ENCODE data around the gene PALM. TPM values are rescaled to one million over a fixed set of nuclear protein-coding genes. Genes with fewer than 3 reads are reported as not detected.

PALM gene
- total and polyA plus RNA-seq, 4 donors, result 16.2 to 45.7 (median 28.1) TPM

DNA sequence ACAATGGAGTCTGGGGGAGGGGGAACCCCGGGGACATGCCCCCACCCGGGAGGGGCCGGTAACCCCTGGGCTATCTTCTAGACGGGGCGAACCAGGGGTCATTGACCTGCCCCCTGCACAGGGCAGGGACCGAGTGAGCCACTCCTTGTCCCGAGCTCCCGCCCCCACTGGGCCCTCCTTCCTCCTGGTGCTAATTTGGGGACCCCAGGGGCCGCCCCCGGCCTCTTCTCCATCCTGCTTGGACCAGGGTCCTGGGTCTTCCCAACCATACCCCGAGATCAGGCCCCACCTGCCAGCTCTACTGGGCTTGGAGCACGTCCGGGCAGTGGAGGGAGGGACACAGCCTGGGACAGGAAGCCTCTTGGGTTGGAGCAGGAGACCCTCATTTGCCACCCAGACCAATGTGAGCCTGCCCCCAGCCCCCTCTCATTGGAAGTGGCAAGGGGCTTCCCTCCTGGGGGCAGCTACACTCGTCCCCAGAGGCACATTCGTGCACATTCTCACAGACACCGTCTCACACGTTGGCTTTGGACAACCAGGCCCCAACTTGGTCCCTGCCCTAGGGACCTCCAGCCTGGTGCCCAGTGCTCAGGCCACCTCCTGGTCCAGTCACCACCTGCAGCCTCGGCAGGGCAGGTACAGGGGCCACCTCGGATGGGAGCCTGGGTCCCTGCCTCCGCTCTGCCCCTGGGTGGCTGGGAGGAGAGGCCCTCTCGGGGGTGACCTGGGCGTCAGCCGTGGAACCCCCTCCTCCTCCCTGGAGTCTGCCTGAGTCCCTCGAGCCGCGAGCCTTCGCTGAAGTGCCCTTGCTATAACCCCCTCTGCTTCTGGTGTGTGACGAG is 38.9 kb downstream of the PALM start:
- Histone ChIP-seq H3K9me3 (ENCODE audit: control insufficient read depth in 4 of 4, insufficient read depth in 3 of 4, low read length in 3 of 4) (peaks cover 0 to 8% (median 0%) of the 10 kb centered on the region in 4 donors), H3K4me1 (ENCODE audit: control insufficient read depth in 5 of 5, insufficient read depth in 5 of 5, low read length in 5 of 5) (peaks cover 0 to 2% (median 0%) of the 10 kb centered on the region in 5 donors), H3K27ac (ENCODE audit: low read depth in 1 of 2, low read length in 1 of 2) (no peak overlapping the region), H3K4me3 (no peak overlapping the region), H3K9ac (ENCODE audit: insufficient read depth in 1 of 2, low read length in 2 of 2) (no peak overlapping the region), H3K36me3 (ENCODE audit: control insufficient read depth in 4 of 4, insufficient read depth in 4 of 4, low read length in 4 of 4) (peaks cover 0 to 15% (median 4%) of the 10 kb centered on the region in 4 donors), H3K27me3 (ENCODE audit: control insufficient read depth in 3 of 3, insufficient read depth in 3 of 3, low read length in 2 of 3) (no peaks in the 10 kb centered on the region)
- no peak for ATAC-seq (ENCODE audit: insufficient read depth, low FRiP score)
- no peak for DNase-seq
- TF ChIP-seq, protein P1, sequence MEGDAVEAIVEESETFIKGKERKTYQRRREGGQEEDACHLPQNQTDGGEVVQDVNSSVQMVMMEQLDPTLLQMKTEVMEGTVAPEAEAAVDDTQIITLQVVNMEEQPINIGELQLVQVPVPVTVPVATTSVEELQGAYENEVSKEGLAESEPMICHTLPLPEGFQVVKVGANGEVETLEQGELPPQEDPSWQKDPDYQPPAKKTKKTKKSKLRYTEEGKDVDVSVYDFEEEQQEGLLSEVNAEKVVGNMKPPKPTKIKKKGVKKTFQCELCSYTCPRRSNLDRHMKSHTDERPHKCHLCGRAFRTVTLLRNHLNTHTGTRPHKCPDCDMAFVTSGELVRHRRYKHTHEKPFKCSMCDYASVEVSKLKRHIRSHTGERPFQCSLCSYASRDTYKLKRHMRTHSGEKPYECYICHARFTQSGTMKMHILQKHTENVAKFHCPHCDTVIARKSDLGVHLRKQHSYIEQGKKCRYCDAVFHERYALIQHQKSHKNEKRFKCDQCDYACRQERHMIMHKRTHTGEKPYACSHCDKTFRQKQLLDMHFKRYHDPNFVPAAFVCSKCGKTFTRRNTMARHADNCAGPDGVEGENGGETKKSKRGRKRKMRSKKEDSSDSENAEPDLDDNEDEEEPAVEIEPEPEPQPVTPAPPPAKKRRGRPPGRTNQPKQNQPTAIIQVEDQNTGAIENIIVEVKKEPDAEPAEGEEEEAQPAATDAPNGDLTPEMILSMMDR (IDR thresholded peaks at IDR 0.05; ENCODE audit: control extremely low read depth, extremely low read depth), result no peak
- WGBS, 2 donors, result 92 to 95% methylated on average over 28 of the region's 28 CpGs

GRCh38 chr19:748274-748598 is 39.5 kb downstream of the PALM start:
- DNase-seq, result no peak
- 76 to 90% methylated on average over 14 of the region's 14 CpGs for WGBS, 2 donors
- ATAC-seq (ENCODE audit: insufficient read depth, low FRiP score), result no peak

DNA sequence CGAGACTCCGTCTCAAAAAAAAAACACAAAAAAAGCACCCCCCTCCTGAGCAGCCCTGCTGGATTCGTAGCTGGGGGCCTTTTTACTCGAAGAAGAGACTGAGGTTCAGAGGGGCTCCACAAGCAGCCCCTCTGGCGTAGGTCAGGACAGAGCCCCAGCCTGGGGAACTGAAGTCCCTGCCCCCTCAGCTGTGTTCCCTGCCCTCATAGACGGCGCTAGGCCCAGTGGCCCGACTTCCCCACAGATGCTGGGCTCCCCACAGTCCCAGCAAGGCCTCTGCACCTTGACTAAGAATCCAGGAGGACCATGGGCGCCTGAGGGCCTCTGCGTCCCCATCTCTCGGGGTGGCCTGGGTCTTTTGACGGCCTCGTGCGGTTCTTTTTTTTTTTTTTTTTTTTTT is 41.1 kb downstream of the PALM start:
- 77 to 89% methylated on average over 14 of the region's 14 CpGs for WGBS, 2 donors
- no peak for ATAC-seq (ENCODE audit: insufficient read depth, low FRiP score)
- Histone ChIP-seq H3K4me3 (no peak overlapping the region), H3K4me1 (ENCODE audit: control insufficient read depth in 5 of 5, insufficient read depth in 5 of 5, low read length in 5 of 5) (peaks cover 0 to 5% (median 0%) of the 10 kb centered on the region in 5 donors), H3K9ac (ENCODE audit: insufficient read depth in 1 of 2, low read length in 2 of 2) (no peak overlapping the region), H3K27me3 (ENCODE audit: control insufficient read depth in 3 of 3, insufficient read depth in 3 of 3, low read length in 2 of 3) (no peaks in the 10 kb centered on the region), H3K27ac (ENCODE audit: low read depth in 1 of 2, low read length in 1 of 2) (no peak overlapping the region), H3K9me3 (ENCODE audit: control insufficient read depth in 4 of 4, insufficient read depth in 3 of 4, low read length in 3 of 4) (peaks cover 0 to 8% (median 0%) of the 10 kb centered on the region in 4 donors), H3K36me3 (ENCODE audit: control insufficient read depth in 4 of 4, insufficient read depth in 4 of 4, low read length in 4 of 4) (peaks cover 0 to 15% (median 4%) of the 10 kb centered on the region in 4 donors)
- TF ChIP-seq, protein P1 (IDR thresholded peaks at IDR 0.05; ENCODE audit: control extremely low read depth, extremely low read depth), result no peak
- DNase-seq, result no peak

More at GRCh38 chr19:748274-748598, 39.5 kb downstream of the PALM start:
- H3K36me3 ChIP-seq (ENCODE audit: control insufficient read depth in 4 of 4, insufficient read depth in 4 of 4, low read length in 4 of 4), result peaks cover 0 to 15% (median 4%) of the 10 kb centered on the region in 4 donors
- H3K9ac ChIP-seq (ENCODE audit: insufficient read depth in 1 of 2, low read length in 2 of 2), result no peak overlapping the region
- no peak overlapping the region for H3K4me3 ChIP-seq
- H3K27me3 ChIP-seq (ENCODE audit: control insufficient read depth in 3 of 3, insufficient read depth in 3 of 3, low read length in 2 of 3), result no peaks in the 10 kb centered on the region
- peaks cover 0 to 8% (median 0%) of the 10 kb centered on the region in 4 donors for H3K9me3 ChIP-seq (ENCODE audit: control insufficient read depth in 4 of 4, insufficient read depth in 3 of 4, low read length in 3 of 4)
- H3K27ac ChIP-seq (ENCODE audit: low read depth in 1 of 2, low read length in 1 of 2), result no peak overlapping the region
- peaks cover 0 to 5% (median 0%) of the 10 kb centered on the region in 5 donors for H3K4me1 ChIP-seq (ENCODE audit: control insufficient read depth in 5 of 5, insufficient read depth in 5 of 5, low read length in 5 of 5)
- TF ChIP-seq, protein P1 (IDR thresholded peaks at IDR 0.05; ENCODE audit: control extremely low read depth, extremely low read depth), result no peak

Measured in lung (tissue), 12 donors.